ENCODE results near the gene TUBA4B. TPM values are rescaled to one million over a fixed set of nuclear protein-coding genes. Genes with fewer than 3 reads are reported as not detected.
"Not testable (repeated sequence)": the region's sequence is repeated elsewhere in the genome, so short reads cannot be mapped to it uniquely, and the experiment has no call there.

The TUBA4B gene
- total RNA-seq, 2 donors from 2014 or later: not detected

DNA sequence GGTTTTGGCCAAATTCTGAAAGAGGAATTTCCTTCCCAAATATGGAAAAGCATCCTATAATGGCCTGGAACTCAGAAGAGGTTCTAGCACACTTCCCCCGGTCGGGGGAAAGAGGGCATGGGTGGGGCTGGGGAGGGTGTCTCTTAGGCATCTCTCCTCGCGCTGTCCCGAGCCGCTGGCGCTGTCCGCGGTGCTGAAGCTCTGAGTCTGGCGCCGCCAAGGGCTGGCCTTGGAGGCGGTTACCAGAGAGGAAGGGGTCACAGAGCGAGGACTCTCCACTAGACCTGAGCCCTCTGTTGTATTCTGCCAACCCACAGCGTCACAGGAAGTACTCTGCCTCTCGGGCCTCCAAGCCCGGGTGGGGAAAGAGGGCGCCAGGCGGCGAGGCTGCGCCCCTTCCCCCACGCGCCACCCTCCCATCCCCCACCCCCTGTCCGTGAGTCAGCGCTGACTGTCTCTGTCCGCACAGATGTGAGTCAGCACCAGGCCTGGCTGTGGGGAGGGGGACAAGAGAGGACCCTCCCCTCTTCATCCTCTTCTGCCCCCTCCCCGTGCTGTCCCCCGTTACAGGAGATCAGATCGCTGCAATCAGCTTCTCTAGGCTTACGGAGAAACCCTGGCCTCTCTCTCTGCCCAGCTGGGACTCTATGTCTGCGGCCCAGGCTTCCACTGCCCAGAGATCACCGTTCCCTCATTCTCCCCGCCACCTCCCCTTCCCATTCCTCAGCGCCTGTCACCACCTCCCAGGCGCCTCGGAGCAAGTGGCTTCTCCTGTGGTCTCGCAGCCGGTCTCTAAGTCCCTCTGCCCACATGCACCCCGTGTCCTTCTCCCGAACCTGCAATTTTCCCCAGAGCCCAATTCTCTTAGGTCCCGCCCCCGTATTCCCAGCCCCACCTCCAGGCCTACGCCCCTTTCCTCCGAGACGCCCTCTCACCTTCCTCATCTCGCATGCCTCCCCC lies 55.4 kb downstream of the TUBA4B start:
- Mint-ChIP-seq H3K9me3 (peaks cover 0 to 3% of the 10 kb centered on the region in 2 donors), H3K36me3 (no peaks in the 10 kb centered on the region), H3K27ac (no peak overlapping the region)
- peak; percentile 81 for ATAC-seq
- peak in 1 of 2 donors; percentile 84 for DNase-seq (ENCODE audit: low spot score in 2 of 2)

DNA sequence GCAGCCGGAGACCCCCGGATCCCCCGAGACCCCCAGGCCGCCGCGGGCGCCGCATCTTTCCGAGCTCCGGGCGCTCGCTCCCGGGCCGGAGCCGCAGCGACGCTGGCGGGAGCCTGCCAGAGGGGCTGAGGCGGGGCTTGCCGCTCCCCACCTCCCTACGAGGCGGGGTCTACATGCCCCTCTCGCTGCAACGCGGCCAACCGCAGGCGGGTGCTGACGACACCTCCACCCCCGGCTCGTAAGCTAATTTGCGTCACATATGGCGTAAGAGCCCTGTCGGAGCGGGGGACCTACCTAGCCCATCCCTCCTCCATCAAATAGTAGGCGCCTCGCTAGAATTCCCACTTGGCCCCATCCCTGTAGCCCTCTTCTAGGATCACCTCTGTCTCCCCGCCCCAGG lies 56.2 kb downstream of the TUBA4B start, which contains the start of gene PTPRN:
Gene PTPRN (minus strand): TSS at position 124 of the 400 bp plus-strand sequence. CDS start 69 bp downstream, at position 55.
- Mint-ChIP-seq H3K27ac (no peak within 1 kb of the TSS), H3K9me3 (peaks cover 0 to 5% of the 10 kb centered on the region in 2 donors), H3K36me3 (no peaks in the 10 kb centered on the region)
- DNase-seq (ENCODE audit: low spot score in 2 of 2) (no peak), ATAC-seq (no peak)

DNA sequence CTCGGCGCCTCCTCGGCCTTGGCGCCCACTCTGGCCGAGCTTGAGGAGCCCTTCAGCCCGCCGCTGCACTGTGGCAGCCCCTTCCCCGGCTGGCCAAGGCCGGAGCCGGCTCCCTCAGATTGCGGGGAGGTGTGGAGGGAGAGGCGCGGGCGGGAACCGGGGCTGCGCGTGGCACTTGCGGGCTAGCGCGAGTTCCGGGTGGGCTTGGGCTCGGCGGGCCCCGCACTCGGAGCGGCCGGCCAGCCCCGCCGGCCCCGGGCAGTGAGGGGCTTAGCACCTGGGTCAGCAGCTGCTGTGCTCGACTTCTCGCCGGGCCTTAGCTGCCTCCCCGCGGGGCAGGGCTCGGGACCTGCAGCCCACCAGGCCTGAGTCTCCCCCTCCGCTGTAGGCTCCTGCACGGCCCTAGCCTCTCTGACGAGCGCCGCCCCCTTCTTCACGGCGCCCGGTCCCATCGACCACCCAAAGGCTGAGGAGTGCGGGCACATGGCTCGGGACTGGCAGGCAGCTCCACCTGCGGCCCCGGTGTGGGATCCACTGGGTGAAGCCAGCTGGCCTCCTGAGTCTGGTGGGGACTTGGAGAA lies 59.7 kb downstream of the TUBA4B start:
- not testable (repeated sequence) for H3K27ac Mint-ChIP-seq; H3K9me3 Mint-ChIP-seq; ATAC-seq; H3K36me3 Mint-ChIP-seq; DNase-seq (ENCODE audit: low spot score in 2 of 2)

DNA sequence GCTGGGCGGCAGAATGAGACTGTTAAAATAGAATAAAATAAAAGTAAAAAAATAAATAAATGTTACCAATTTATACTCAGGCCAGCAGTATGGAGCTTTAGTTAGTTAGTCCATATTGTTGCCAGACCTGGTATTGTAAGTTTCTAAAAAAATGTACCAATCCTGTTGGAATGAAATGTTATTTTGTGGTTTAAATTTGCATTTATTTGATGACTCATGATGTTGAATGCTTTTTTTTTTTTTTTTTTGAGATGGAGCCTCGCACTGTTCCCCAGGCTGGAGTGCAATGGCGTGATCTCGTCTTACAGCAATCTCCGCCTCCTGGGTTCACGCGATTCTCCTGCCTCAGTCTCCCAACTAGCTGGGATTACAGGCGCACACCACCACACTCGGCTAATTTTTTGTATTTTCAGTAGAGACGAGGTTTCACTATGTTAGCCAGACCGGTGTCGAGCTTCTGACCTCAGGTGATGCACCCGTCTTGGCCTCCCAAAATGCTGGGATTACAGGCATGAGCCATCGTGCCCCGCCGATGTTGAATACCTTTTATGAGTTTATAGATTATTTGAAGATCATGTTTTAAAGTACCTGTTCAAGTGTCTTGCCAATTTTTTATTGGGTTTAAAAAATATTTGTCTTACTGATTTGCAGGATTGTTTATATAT lies 61.9 kb downstream of the TUBA4B start:
- Mint-ChIP-seq H3K9me3 (peaks cover 0 to 5% of the 10 kb centered on the region in 2 donors), H3K36me3 (no peaks in the 10 kb centered on the region), H3K27ac (no peak overlapping the region)
- no peak for ATAC-seq
- DNase-seq (ENCODE audit: low spot score in 2 of 2): no peak

Other genes starting within 250 kb of the TUBA4B start
- gene CFAP65, start 211.7 kb upstream of the TUBA4B start, total RNA-seq: not detected
- gene IHH, start 192.3 kb upstream of the TUBA4B start, total RNA-seq: under 1 TPM in 1 of 2 donors, not detected in 1; 0.14 TPM
- gene NHEJ1, start 92.4 kb upstream of the TUBA4B start, total RNA-seq: 10 to 100 TPM; 20.9 to 25.0 TPM
- gene SLC23A3, start 83.2 kb upstream of the TUBA4B start, total RNA-seq: 1 to 10 TPM; 1.5 to 2.8 TPM
- 10 to 100 TPM; 46.9 to 48.0 TPM for gene CNPPD1, start 76.3 kb upstream of the TUBA4B start, total RNA-seq
- gene RETREG2, start 75.0 kb upstream of the TUBA4B start, total RNA-seq: 100 to 1,000 TPM in 1 of 2 donors, 10 to 100 TPM in 1; 93.0 to 120 TPM
- 10 to 100 TPM; 25.6 to 66.5 TPM for gene ZFAND2B, start 46.5 kb upstream of the TUBA4B start, total RNA-seq
- 10 to 100 TPM; 27.8 to 46.2 TPM for gene ABCB6, start 34.3 kb upstream of the TUBA4B start, total RNA-seq
- gene ATG9A, start 23.6 kb upstream of the TUBA4B start, total RNA-seq: 10 to 100 TPM; 49.1 to 80.6 TPM
- 100 to 1,000 TPM; 168 to 178 TPM for gene ANKZF1, start 23.4 kb upstream of the TUBA4B start, total RNA-seq
- 1 to 10 TPM; 2.7 to 6.1 TPM for gene GLB1L, start 7.8 kb upstream of the TUBA4B start, total RNA-seq
- gene STK16, start 7.8 kb upstream of the TUBA4B start, total RNA-seq: 10 to 100 TPM; 25.8 to 36.9 TPM
- gene TUBA4A, start 675 bp downstream of the TUBA4B start, total RNA-seq: 100 to 1,000 TPM; 240 to 410 TPM
- 10 to 100 TPM; 59.7 to 67.2 TPM for gene DNAJB2, start 26.1 kb downstream of the TUBA4B start, total RNA-seq
- gene PTPRN, start 56.2 kb downstream of the TUBA4B start, total RNA-seq: 1 to 10 TPM in 1 of 2 donors, under 1 TPM in 1; 0.09 to 3.1 TPM
- not detected for gene RESP18, start 79.5 kb downstream of the TUBA4B start, total RNA-seq
- 10 to 100 TPM; 61.1 to 96.0 TPM for gene DNPEP, start 134.7 kb downstream of the TUBA4B start, total RNA-seq
- gene DES, start 165.1 kb downstream of the TUBA4B start, total RNA-seq: not detected
- gene SPEG, start 181.6 kb downstream of the TUBA4B start, total RNA-seq: 1 to 10 TPM; 2.2 to 2.8 TPM
- gene GMPPA, start 245.6 kb downstream of the TUBA4B start, total RNA-seq: 10 to 100 TPM; 29.1 to 34.1 TPM